HepG2 (cell line): ENCODE measurements around the gene MGARP. TPM values are rescaled to one million over a fixed set of nuclear protein-coding genes. Genes with fewer than 3 reads are reported as not detected.

Experiments used
- CHD2 ChIP-seq: IDR thresholded peaks from 2 replicates; pipeline ENCODE4 v1.6.1; 2011; ENCODE audit warnings: low read depth, low read length, improper control_type of control experiment
- MTF1 ChIP-seq: sonication (generic); formaldehyde crosslinking; IDR thresholded peaks from 2 replicates; pipeline ENCODE4 v1.5.0; 2020; ENCODE audit warnings: missing genetic modification reagents
- SNAPC4 ChIP-seq: sonication (generic); formaldehyde crosslinking; IDR thresholded peaks from 2 replicates; pipeline ENCODE4 v1.4.0; 2020; ENCODE audit warnings: mild to moderate bottlenecking, missing genetic modification reagents
- SUZ12 ChIP-seq: fragments of 150-350 bp; IDR thresholded peaks from 2 replicates; pipeline ENCODE4 v1.6.1; 2014; ENCODE audit warnings: low read depth, low read length
- SYNCRIP ChIP-seq: fragments of 200-400 bp; formaldehyde crosslinking; IDR thresholded peaks from 2 replicates; pipeline ENCODE4 v1.6.1; 2018; ENCODE audit warnings: mild to moderate bottlenecking, low read depth, low read length; ENCODE audit not compliant: insufficient read depth
- TAF1 ChIP-seq: sonication (generic); formaldehyde crosslinking; IDR thresholded peaks from 2 replicates; pipeline ENCODE4 v1.4.0; 2020; ENCODE audit warnings: missing genetic modification reagents
- TAF15 ChIP-seq: fragments of 200-400 bp; formaldehyde crosslinking; IDR thresholded peaks from one replicate; pipeline ENCODE4 v1.6.1; 2018; ENCODE audit warnings: mild to moderate bottlenecking, low read depth, low read length; ENCODE audit not compliant: poor library complexity, severe bottlenecking
- TCF7 ChIP-seq: sonication (generic); IDR thresholded peaks from 2 replicates; pipeline ENCODE4 v1.6.1; 2016; ENCODE audit warnings: antibody characterized with exemption, low read depth
- YY1 ChIP-seq: IDR thresholded peaks from 2 replicates; pipeline ENCODE4 v1.6.1; 2011; ENCODE audit warnings: low read length, low read depth, moderate library complexity, mild to moderate bottlenecking; ENCODE audit not compliant: insufficient read depth, insufficient replicate concordance
- ZBTB38 ChIP-seq: sonication (generic); formaldehyde crosslinking; IDR thresholded peaks from 2 replicates; pipeline ENCODE4 v1.5.1; 2020; ENCODE audit warnings: mild to moderate bottlenecking, missing genetic modification reagents
- ZNF205 ChIP-seq: IDR thresholded peaks from 2 replicates; pipeline ENCODE4 v1.6.1; 2018; ENCODE audit warnings: missing biosample characterization, missing genetic modification reagents
- ZNF337 ChIP-seq: sonication (generic); formaldehyde crosslinking; IDR thresholded peaks from 2 replicates; pipeline ENCODE4 v1.5.1; 2020; ENCODE audit warnings: missing genetic modification reagents, low read depth, mild to moderate bottlenecking, borderline replicate concordance
- ZXDC ChIP-seq: sonication (generic); formaldehyde crosslinking; IDR thresholded peaks from 2 replicates; pipeline ENCODE4 v1.5.0; 2020; ENCODE audit warnings: mild to moderate bottlenecking, missing genetic modification reagents
- polyA plus RNA-seq, 8 experiments: library from polyadenylated mRNA; depleted of rRNA in 3 of 8; stranded (reverse) in 7 of 8; unstranded in 1 of 8; fragments of >200 nt; fragmentation: Illumina TruSeq in 4 of 8; extraction: Trizol in 4 of 8; gene quantifications; 2 replicates each; pipeline versions ENCODE4 v1.2.1 to v1.2.3, GENCODE V29; 2011 to 2016; ENCODE audit warnings: low read depth in 4 of 8, missing spikeins in 1 of 8, mixed read lengths in 1 of 8; ENCODE audit not compliant: insufficient read depth in 1 of 8
- total RNA-seq, 5 experiments: library from RNA; depleted of rRNA; stranded (reverse); fragments of >200 nt; fragmentation: Illumina TruSeq; extraction: Trizol; gene quantifications; 2 replicates each; pipeline ENCODE4 v1.2.3, GENCODE V29; 2016; ENCODE audit warnings: low read depth in 1 of 5
- TF ChIP-seq, protein P1 (sequence below), 2 experiments: sonication (generic) in 1 of 2; formaldehyde crosslinking in 1 of 2; IDR thresholded peaks; 2 replicates each; pipeline versions ENCODE4 v1.4.0 to v1.6.1; 2016 to 2020; ENCODE audit warnings: borderline replicate concordance in 1 of 2, low read depth in 1 of 2, mild to moderate bottlenecking in 1 of 2, missing genetic modification reagents in 1 of 2

MGARP gene
- total and polyA plus RNA-seq, 2 of the 13 experiments (the other 11 are each of a cell fraction or from before 2014, with no cell fraction given) = 0.11 to 0.13 TPM

DNA sequence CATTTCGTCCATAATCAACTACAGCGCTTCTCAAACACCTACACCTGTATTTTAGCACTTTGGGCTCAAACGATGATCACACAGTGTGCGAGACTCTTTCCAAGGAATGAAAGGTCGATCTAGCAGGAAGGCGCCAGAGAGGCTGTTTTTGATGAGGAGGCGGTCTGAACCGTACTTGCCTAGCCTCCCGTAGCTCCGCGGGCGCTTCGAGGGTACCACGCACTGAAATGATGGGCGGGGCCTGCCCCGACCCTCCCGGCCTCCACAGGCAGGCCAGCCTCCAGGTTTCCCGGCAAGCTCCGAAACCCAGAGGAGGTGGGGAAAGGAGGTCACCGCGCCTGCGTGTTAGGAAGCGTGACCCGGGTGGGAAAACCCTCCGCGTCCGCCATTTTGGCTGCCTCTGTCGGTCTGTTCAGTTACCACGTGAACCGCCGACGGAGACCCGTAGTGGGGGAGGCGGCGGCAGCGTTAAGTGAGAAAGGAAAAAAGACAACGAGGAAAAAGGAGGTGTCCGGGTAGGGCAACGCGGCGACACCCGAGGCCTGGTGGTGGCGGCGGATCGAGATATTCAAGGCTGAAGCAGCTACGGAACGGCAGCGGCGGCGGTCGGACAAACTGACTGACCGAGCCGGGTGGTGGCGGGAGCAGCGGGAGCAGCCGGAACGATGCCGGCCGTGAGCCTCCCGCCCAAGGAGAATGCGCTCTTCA lies 21.2 kb upstream of the MGARP start, which contains the start of gene NAA15 (continued):
- TF ChIP-seq ZXDC (CRISPR knock-in tag) (no peak), YY1 (peak; percentile 98), SNAPC4 (no peak; the same call in 1 of the 2 replicates), TAF1 (CRISPR knock-in tag) (peak; percentile 74), ZNF337 (CRISPR knock-in tag) (no peak), TCF7 (no peak), TAF15 (no peak), ZNF205 (no peak), CHD2 (no peak), MTF1 (CRISPR knock-in tag) (no peak), SYNCRIP (no peak), ZBTB38 (peak; percentile 48; the same call in 1 of the 2 replicates), SUZ12 (no peak)
- TF ChIP-seq, protein P1, sequence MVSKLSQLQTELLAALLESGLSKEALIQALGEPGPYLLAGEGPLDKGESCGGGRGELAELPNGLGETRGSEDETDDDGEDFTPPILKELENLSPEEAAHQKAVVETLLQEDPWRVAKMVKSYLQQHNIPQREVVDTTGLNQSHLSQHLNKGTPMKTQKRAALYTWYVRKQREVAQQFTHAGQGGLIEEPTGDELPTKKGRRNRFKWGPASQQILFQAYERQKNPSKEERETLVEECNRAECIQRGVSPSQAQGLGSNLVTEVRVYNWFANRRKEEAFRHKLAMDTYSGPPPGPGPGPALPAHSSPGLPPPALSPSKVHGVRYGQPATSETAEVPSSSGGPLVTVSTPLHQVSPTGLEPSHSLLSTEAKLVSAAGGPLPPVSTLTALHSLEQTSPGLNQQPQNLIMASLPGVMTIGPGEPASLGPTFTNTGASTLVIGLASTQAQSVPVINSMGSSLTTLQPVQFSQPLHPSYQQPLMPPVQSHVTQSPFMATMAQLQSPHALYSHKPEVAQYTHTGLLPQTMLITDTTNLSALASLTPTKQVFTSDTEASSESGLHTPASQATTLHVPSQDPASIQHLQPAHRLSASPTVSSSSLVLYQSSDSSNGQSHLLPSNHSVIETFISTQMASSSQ (IDR thresholded peaks at IDR 0.05; ENCODE audit: low read depth) = no peak
- TF ChIP-seq, protein P1 (CRISPR knock-in tag; IDR thresholded peaks at IDR 0.05; ENCODE audit: borderline replicate concordance) = no peak; the same call in 1 of the 2 replicates
